HG03103 (cell line): ENCODE measurements around the gene PROM2.

ENCODE experiments used
- ATAC-seq: cut with Tn5 transposase; IDR thresholded peaks from one replicate; pipeline ENCODE4 v1.9.1; 2021; ENCODE audit warnings: low read depth; ENCODE audit not compliant: unreplicated experiment

Gene PROM2

GRCh38 chr2:95319481-95320343 lies 45.5 kb downstream of the PROM2 start:
- no peak for ATAC-seq

GRCh38 chr2:95320344-95320712 lies 46.1 kb downstream of the PROM2 start:
- ATAC-seq: no peak

DNA sequence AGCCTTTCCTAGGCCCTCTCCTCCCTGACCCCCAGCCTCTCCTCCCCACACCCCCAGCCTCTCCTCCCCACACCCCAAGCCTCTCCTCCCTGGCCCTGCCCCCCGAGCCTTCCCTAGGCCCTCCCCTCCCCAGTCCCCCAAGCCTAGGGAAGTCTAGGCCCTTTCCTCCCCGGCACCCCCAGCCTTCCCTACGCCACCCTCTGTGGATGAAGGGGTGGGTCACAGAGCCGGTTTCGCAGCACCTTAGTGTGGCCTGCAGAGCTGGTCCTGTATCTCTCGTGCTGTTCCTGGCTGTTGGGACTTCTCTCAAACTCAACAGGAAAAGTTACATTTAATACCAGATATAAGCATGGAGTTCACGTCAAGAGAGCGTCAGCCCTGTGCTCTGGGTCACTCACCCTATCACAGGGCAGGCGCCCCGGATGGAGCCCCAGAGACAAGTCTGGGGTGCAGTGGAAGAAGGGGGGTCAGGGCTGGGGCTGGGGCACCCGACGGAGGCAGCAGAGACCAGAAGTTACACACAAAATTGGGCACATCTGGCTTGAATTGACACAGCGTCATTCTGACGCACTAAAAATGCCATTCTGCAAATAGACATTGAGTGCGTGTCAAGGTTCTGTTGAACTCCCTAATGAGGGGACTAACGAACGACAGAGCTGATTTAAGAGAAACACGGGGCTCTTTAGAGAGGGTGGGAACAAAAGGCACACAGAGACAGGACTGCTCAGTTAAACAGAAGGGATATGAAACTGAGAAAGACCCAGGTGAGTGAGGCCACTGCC lies 46.9 kb downstream of the PROM2 start:
- ATAC-seq: no peak

GRCh38 chr2:95323347-95324155 lies 49.3 kb downstream of the PROM2 start:
- no peak for ATAC-seq

- no peak for ATAC-seq
These were observed 50.8 kb downstream of the PROM2 start for GRCh38 chr2:95325026-95325425.

DNA sequence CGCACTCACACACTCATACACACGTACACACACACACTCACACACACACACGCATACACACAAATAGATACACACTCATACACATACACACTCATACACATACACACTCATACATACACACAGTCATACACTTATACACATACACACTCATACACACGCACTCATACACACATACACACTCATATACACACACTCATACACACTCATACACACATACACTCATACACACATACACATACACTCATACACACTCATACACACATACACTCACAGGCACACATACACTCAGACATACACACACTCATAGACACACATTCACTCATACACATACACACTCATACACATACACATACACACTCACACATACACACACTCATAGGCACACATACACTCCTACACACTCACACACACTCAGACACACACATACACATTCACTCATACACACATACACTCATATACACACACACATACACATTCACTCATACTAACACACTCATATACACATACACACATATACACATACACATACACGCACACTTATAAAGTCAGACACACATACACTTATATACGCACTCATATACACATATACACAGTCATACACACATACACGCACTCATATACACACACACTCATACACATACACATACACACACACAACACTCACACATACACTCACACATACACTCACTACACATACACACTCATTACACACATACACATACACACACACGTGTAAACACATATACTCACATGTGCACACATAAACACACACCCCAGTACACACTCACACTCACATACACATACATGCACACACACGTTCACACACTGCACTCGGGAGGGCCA lies 51.6 kb downstream of the PROM2 start:
- ATAC-seq: no peak

- no peak for ATAC-seq
These were observed 52.3 kb downstream of the PROM2 start for GRCh38 chr2:95326433-95327140.

DNA sequence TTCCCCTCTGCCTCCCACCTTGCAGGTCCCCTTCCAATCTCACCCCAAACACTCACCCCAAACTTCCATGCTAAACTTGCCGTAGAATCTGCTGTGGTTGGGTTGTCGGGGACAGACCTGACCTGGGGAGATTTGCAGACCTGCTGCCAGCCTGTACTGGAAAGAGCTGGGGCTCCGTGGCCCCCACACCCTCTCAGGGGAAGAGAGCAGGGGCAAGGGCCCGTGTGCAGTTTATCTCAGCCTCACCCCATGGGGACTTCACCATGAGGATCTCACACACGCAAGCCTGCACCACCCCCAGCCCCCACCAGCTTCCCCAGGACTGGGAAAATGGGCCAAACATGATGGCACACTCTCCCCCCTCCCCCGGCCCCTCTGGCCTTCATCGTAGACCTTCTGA lies 53.6 kb downstream of the PROM2 start:
- no peak for ATAC-seq

DNA sequence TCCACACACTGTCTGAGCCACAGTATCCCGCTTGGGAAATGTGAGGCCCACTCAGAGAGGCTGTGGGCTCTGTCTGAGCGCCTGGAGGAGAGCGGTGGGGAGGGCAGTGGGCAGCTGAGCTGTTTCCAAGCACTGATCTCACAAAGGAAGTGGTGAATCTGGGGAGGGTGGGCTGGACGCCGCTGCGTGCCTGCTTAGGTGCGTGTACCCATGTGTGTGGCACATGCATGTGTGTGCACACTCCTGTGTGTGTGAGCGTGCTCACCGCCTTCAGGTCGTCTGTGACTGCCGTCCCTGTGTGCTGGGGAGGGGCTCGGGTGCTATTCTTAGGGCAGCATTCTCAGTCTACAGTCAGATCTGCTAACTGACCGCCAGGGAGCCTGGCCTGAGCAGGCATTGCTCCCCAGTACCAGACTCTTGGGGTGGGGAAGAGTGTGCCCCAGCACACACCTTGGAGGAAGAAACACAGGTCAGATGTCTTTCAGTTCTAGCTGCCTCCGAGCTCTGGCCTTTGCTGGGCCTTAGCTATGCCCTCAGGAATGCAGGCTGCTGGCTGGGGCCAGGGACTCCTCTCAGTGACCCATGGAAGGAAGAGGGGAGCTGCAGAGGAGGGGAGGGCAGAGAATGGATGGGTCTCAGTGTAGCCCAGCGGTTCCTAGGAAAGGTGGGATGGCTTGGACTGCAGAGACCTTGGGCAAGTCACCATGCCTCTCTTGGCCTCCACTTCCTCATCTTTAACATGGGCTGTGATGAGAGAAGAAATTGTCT lies 54.3 kb downstream of the PROM2 start:
- no peak for ATAC-seq

GRCh38 chr2:95329401-95329800 lies 55.2 kb downstream of the PROM2 start:
- no peak for ATAC-seq

DNA sequence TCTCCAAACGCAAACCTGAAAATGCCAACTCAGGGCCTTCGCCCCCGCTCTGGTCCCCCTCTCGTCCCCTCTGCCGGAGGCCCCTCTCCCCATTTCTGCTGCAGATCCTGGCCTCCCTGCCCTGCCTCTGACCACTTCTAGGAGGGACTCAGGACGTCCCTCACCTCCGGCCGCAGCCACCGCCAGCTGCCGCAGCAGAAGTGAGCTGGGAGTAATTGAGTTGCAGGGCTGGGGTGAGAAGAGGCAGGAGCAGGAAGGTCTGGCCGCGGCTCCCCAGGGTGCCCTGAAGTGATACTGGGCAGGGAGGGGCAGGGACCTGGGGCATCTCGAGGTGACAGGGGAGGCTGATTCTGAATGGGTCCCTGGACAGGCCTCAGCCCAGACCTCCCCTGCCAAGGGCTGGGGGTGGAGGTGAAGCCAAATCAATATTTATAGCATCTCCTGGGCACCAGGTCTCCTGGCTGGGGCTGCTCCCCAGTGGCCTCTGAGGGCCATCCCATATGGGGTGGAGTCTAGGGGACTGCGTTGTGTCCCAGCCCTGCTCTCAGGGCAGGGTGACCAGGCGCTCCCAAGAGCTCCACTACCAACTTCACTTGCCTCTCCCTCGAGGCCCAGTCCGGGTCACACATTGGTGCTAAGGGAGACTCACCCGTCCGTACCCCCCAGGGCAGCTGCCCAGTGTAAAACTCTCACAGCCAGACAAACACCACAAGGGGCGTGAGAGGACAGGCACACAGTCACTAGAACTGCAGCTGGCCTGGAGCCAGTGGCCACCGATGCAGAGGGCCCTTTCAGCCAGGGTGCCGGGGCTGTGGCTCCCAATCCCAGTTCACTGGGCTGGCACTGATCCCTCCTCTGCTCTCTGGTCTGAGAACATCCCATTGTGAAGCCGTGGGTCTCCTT lies 55.9 kb downstream of the PROM2 start:
- no peak for ATAC-seq

- no peak for ATAC-seq
These were observed 56.6 kb downstream of the PROM2 start for GRCh38 chr2:95330794-95331338.

DNA sequence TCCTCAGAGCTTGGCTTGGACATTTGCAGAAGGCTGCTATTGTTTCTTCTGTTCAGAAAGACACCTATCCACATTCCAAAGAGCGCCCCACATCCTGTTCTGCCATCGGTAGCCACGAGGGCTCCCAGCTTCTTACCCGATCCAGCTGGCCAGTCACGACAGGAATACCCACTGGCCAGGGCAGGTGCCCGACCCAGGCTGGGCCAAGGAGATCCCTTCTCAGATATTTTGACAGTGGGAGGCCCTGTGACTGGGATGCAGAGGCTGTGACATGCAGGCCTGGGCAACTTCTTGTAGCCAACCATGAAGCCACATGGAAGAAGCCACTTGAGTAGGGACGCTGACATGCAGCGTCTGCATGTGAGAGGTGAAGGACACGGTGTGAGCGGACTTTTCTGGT lies 57.4 kb downstream of the PROM2 start:
- ATAC-seq: no peak

GRCh38 chr2:95332036-95332435 lies 57.8 kb downstream of the PROM2 start:
- ATAC-seq: no peak

DNA sequence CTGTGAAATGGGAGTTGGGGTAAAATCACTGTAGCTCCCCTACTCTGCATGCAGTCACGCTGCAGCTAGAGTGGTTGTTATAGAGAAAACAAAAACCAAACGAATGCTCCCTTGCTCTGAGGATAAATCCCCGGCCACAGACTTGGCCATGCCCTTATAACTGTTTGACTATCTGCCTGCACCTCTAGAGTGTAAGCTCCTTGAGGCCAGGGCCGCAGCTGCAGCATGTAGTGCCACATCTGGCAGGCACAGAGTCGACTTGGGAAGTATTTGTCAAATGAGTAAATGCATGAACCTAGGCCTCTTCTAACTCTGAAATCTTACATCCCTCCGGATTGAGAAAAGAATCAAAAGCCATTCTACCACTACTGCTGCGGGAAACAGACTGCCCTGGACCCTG lies 58.8 kb downstream of the PROM2 start:
- ATAC-seq: no peak

GRCh38 chr2:95333888-95334338 lies 59.7 kb downstream of the PROM2 start:
- no peak for ATAC-seq

- no peak for ATAC-seq
These were observed 60.8 kb downstream of the PROM2 start for GRCh38 chr2:95334916-95335641.
